ENCODE data around the gene TRPM1. TPM values are rescaled to one million over a fixed set of nuclear protein-coding genes. Genes with fewer than 3 reads are reported as not detected.

Gene TRPM1
- total and polyA plus RNA-seq, 2 donors (not counting 1 experiment from before 2014, with no cell fraction given): not detected

- Histone ChIP-seq H4K20me1 (ENCODE audit: control insufficient read depth, extremely low read depth, insufficient read depth, low read length) (no peaks in the 10 kb centered on the region), H3K36me3 (ENCODE audit: control insufficient read depth, insufficient read depth, low read length) (peaks cover 5% of the 10 kb centered on the region), H3K4me3 (replicated peaks in 1 of 4; ENCODE audit: control extremely low read depth in 1 of 4, insufficient read depth in 1 of 4, low read depth in 3 of 4, low read length in 4 of 4) (peak overlapping the region; percentile 63 to 87 (median 80)), H3K9me3 (ENCODE audit: control insufficient read depth, insufficient read depth, low read depth, low read length) (no peaks in the 10 kb centered on the region), H2AFZ (ENCODE audit: low read length) (peak overlapping the region; percentile 43), H3K4me2 (ENCODE audit: extremely low read depth, insufficient read depth, low read length) (peak overlapping the region; percentile 71), H3K79me2 (ENCODE audit: control insufficient read depth, insufficient read depth, low read length) (peaks cover 35% of the 10 kb centered on the region), H3K27me3 (ENCODE audit: control insufficient read depth, insufficient read depth, low read length) (no peaks in the 10 kb centered on the region), H3K4me1 (ENCODE audit: control insufficient read depth, extremely low read depth, insufficient read depth, low read length) (no peaks in the 10 kb centered on the region), H3K27ac (ENCODE audit: insufficient read depth, low read length) (peak overlapping the region; percentile 86), H3K9ac (ENCODE audit: insufficient read depth, low read length) (peak overlapping the region; percentile 87)
- TF ChIP-seq, protein P1, sequence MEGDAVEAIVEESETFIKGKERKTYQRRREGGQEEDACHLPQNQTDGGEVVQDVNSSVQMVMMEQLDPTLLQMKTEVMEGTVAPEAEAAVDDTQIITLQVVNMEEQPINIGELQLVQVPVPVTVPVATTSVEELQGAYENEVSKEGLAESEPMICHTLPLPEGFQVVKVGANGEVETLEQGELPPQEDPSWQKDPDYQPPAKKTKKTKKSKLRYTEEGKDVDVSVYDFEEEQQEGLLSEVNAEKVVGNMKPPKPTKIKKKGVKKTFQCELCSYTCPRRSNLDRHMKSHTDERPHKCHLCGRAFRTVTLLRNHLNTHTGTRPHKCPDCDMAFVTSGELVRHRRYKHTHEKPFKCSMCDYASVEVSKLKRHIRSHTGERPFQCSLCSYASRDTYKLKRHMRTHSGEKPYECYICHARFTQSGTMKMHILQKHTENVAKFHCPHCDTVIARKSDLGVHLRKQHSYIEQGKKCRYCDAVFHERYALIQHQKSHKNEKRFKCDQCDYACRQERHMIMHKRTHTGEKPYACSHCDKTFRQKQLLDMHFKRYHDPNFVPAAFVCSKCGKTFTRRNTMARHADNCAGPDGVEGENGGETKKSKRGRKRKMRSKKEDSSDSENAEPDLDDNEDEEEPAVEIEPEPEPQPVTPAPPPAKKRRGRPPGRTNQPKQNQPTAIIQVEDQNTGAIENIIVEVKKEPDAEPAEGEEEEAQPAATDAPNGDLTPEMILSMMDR (conservative IDR thresholded peaks at IDR 0.05 in 1 of 2, IDR thresholded peaks at IDR 0.05 in 1 of 2; ENCODE audit: low read depth in 1 of 2, low read length in 2 of 2): no peak
- no peak for TF ChIP-seq EZH2 (IDR thresholded peaks at IDR 0.05; ENCODE audit: low read length, missing control alignments)
- peak; percentile 10 to 11 for DNase-seq (ENCODE audit: low read depth in 2 of 2)
These were observed 110.9 kb downstream of the TRPM1 start for GRCh38 chr15:30990446-30991254.

- Histone ChIP-seq H3K4me2 (ENCODE audit: extremely low read depth, insufficient read depth, low read length) (peak overlapping the region; percentile 71), H2AFZ (ENCODE audit: low read length) (no peak overlapping the region), H3K4me3 (replicated peaks in 1 of 4; ENCODE audit: control extremely low read depth in 1 of 4, insufficient read depth in 1 of 4, low read depth in 3 of 4, low read length in 4 of 4) (peak overlapping the region; percentile 63 to 87 (median 80)), H3K27ac (ENCODE audit: insufficient read depth, low read length) (no peak overlapping the region), H3K79me2 (ENCODE audit: control insufficient read depth, insufficient read depth, low read length) (peaks cover 35% of the 10 kb centered on the region), H3K9ac (ENCODE audit: insufficient read depth, low read length) (peak overlapping the region; percentile 41), H4K20me1 (ENCODE audit: control insufficient read depth, extremely low read depth, insufficient read depth, low read length) (no peaks in the 10 kb centered on the region), H3K9me3 (ENCODE audit: control insufficient read depth, insufficient read depth, low read depth, low read length) (no peaks in the 10 kb centered on the region), H3K36me3 (ENCODE audit: control insufficient read depth, insufficient read depth, low read length) (peaks cover 6% of the 10 kb centered on the region), H3K27me3 (ENCODE audit: control insufficient read depth, insufficient read depth, low read length) (no peaks in the 10 kb centered on the region), H3K4me1 (ENCODE audit: control insufficient read depth, extremely low read depth, insufficient read depth, low read length) (peaks cover 4% of the 10 kb centered on the region)
- TF ChIP-seq, protein P1 (conservative IDR thresholded peaks at IDR 0.05 in 1 of 2, IDR thresholded peaks at IDR 0.05 in 1 of 2; ENCODE audit: low read depth in 1 of 2, low read length in 2 of 2): no peak
- TF ChIP-seq EZH2 (IDR thresholded peaks at IDR 0.05; ENCODE audit: low read length, missing control alignments): no peak
- DNase-seq (ENCODE audit: low read depth in 2 of 2): no peak
These were observed 111.5 kb downstream of the TRPM1 start for GRCh38 chr15:30990036-30990435.

DNA sequence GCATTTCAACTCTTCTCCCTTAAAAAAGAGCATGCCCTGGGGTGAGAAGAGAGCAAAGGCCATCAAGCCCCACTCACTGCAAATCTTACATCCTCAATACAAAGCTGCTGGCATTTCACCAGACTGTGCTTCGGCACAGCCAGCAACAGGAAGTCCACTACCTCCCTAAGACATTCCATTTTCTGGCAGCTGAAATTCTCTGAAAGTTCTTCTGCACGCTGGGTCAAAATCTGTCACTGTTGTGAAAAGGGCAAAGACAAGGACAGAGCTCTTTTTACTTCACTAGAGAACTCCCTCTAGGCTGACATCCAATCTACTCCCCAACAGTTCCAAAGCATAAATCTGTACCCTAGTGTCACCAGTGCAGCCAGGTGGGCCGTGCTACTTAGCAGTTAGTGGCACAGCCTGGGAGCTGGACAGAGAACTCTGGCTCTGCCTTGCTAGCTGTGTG lies 116.4 kb downstream of the TRPM1 start:
- peaks cover 7% of the 10 kb centered on the region for H3K4me1 ChIP-seq (ENCODE audit: control insufficient read depth, extremely low read depth, insufficient read depth, low read length)
- H2AFZ ChIP-seq (ENCODE audit: low read length): no peak overlapping the region
- peaks cover 6% of the 10 kb centered on the region for H3K36me3 ChIP-seq (ENCODE audit: control insufficient read depth, insufficient read depth, low read length)
- peak; percentile 5 to 43 for DNase-seq (ENCODE audit: low read depth in 2 of 2)
- H3K9me3 ChIP-seq (ENCODE audit: control insufficient read depth, insufficient read depth, low read depth, low read length): no peaks in the 10 kb centered on the region
- no peak overlapping the region for H3K4me3 ChIP-seq (replicated peaks in 1 of 4; ENCODE audit: control extremely low read depth in 1 of 4, insufficient read depth in 1 of 4, low read depth in 3 of 4, low read length in 4 of 4)
- H3K4me2 ChIP-seq (ENCODE audit: extremely low read depth, insufficient read depth, low read length): peak overlapping the region; percentile 55
- TF ChIP-seq, protein P1 (conservative IDR thresholded peaks at IDR 0.05 in 1 of 2, IDR thresholded peaks at IDR 0.05 in 1 of 2; ENCODE audit: low read depth in 1 of 2, low read length in 2 of 2): no peak
- TF ChIP-seq EZH2 (IDR thresholded peaks at IDR 0.05; ENCODE audit: low read length, missing control alignments): no peak
- no peaks in the 10 kb centered on the region for H4K20me1 ChIP-seq (ENCODE audit: control insufficient read depth, extremely low read depth, insufficient read depth, low read length)
- peaks cover 43% of the 10 kb centered on the region for H3K79me2 ChIP-seq (ENCODE audit: control insufficient read depth, insufficient read depth, low read length)
- H3K27ac ChIP-seq (ENCODE audit: insufficient read depth, low read length): no peak overlapping the region
- no peaks in the 10 kb centered on the region for H3K27me3 ChIP-seq (ENCODE audit: control insufficient read depth, insufficient read depth, low read length)
- H3K9ac ChIP-seq (ENCODE audit: insufficient read depth, low read length): no peak overlapping the region

Measured in fibroblast of lung (primary cell).